ENCODE measurements around the gene REST. TPM values are rescaled to one million over a fixed set of nuclear protein-coding genes. Genes with fewer than 3 reads are reported as not detected.

REST gene, protein sequence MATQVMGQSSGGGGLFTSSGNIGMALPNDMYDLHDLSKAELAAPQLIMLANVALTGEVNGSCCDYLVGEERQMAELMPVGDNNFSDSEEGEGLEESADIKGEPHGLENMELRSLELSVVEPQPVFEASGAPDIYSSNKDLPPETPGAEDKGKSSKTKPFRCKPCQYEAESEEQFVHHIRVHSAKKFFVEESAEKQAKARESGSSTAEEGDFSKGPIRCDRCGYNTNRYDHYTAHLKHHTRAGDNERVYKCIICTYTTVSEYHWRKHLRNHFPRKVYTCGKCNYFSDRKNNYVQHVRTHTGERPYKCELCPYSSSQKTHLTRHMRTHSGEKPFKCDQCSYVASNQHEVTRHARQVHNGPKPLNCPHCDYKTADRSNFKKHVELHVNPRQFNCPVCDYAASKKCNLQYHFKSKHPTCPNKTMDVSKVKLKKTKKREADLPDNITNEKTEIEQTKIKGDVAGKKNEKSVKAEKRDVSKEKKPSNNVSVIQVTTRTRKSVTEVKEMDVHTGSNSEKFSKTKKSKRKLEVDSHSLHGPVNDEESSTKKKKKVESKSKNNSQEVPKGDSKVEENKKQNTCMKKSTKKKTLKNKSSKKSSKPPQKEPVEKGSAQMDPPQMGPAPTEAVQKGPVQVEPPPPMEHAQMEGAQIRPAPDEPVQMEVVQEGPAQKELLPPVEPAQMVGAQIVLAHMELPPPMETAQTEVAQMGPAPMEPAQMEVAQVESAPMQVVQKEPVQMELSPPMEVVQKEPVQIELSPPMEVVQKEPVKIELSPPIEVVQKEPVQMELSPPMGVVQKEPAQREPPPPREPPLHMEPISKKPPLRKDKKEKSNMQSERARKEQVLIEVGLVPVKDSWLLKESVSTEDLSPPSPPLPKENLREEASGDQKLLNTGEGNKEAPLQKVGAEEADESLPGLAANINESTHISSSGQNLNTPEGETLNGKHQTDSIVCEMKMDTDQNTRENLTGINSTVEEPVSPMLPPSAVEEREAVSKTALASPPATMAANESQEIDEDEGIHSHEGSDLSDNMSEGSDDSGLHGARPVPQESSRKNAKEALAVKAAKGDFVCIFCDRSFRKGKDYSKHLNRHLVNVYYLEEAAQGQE
- total RNA-seq, result 13.8 and 14.9 TPM in 2 replicates

DNA sequence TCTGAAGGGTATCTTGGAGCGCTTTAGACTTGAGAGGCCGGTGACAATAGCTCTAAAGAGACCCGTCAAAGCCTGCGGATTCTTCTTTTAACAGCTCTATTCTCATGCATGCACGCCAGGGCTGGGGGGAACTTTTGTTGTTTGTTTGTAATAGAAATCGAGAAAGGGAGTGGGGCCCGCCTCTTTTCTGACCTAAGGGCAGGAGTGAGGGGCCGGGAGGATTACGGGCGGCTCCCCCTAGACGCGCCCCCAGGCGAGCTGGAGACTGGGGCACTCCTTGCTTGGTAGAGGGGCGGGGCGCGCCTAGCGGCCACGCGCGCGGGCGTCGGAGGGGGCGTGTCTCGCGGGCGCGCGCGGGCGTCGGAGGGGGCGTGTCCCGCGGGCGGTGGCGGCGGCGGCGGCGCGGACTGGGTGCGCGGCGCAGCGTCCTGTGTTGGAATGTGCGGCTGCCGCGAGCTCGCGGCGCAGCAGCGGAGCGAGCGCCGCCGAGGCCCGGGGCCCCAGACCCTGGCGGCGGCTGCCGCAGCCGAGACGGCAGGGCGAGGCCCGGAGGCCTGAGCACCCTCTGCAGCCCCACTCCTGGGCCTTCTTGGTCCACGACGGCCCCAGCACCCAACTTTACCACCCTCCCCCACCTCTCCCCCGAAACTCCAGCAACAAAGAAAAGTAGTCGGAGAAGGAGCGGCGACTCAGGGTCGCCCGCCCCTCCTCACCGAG lies at the start of gene REST:
TSS of gene REST (plus strand) at position 412 of the 717 bp plus-strand sequence. CDS start 2,739 bp downstream, outside the sequence.

DNA sequence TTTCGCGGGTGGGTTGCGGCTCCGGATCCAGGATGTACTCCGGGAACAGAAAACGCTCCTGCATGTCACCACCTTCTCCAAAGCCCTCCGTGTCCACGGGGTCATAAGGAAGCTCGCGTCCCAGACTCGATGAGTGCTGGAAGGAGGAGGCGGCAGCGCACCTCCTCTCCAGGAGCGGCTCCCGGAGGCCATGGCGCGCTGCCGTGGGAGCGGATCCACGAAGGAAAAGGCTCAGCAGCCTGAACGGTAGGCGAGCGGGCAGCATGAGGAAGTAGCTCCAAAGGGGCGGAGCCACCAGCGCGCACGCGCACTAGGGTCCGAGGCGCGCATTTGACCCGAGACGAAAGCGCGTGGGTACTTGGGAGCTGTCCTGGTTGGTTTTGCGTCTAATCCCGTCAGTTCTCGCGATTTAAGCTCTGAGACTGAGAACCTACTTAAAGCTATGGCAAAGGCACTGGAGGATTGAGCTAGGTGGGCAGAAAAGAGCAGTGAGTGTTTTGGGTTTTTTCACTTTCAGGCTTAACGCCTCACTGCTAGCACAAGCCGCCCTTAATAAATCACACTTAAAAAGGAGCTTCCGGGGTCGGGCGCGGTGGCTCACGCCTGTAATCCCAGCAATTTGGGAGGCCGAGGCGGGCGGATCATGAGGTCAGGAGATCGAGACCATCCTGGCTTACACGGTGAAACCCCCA lies 69.8 kb downstream of the REST start, which contains the start of gene NOA1:
TSS of gene NOA1 (minus strand) at position 286 of the 692 bp plus-strand sequence. CDS start at position 265, 21 bp downstream.

DNA sequence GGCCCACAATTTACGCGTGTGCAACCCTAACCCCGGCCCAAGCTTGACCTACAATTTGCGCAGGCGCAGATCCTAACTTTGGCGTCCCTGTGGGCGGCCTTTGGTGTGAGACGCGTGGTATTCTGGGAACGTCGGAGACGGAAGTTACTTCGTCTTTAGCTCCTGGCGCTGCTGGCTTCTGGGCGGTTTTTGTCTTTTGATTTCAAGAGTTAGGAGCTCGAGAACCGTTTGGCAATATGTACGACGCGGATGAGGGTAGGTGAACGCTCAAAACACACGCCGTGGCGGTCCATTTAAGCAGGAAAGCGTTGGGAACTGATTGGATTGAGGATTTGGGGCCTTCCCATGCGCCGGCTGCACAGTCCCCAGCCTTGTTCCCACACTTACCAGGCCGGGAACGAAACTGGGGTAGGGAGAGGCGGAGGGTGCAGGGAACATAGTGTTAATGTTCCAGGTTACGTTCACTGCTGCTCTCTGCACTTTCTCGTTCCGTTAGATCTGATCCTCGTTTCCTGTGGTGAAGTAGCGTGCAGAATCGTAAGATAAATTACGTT lies 71.1 kb downstream of the REST start, which contains the start of gene POLR2B:
TSS of gene POLR2B (plus strand) at position 147 of the 554 bp plus-strand sequence. CDS start at position 237, 90 bp downstream.

Other genes starting within 250 kb of the REST start
- gene HOPX, start 226.6 kb upstream of the REST start, total RNA-seq, result 33.6 and 33.7 TPM in 2 replicates
- not detected in 2 replicates for gene SPINK2, start 86.2 kb upstream of the REST start, total RNA-seq
- 19.0 and 19.2 TPM in 2 replicates for gene NOA1, start 69.7 kb downstream of the REST start, total RNA-seq
- gene POLR2B, start 71.0 kb downstream of the REST start, total RNA-seq, result 75.7 and 113 TPM in 2 replicates
- 20.1 and 26.7 TPM in 2 replicates for gene IGFBP7, start 202.5 kb downstream of the REST start, total RNA-seq